Measurements from ENCODE around the gene RSPO3.
"Not testable (repeated sequence)": the region's sequence is repeated elsewhere in the genome, so short reads cannot be mapped to it uniquely, and the experiment has no call there.

Gene RSPO3

GRCh38 chr6:127212376-127212775 lies 93.9 kb downstream of the RSPO3 start:
- no peak for ATAC-seq (ENCODE audit: low read depth)
- Histone ChIP-seq H3K27ac (ENCODE audit: poor library complexity, severe bottlenecking) (no peak overlapping the region), H3K9me3 (ENCODE audit: severe bottlenecking) (no peaks in the 10 kb centered on the region), H3K4me1 (ENCODE audit: insufficient read depth, poor library complexity, severe bottlenecking) (no peaks in the 10 kb centered on the region), H3K36me3 (ENCODE audit: low read depth) (no peaks in the 10 kb centered on the region), H3K27me3 (ENCODE audit: insufficient read depth, poor library complexity, severe bottlenecking) (peaks cover 2% of the 10 kb centered on the region), H3K4me3 (ENCODE audit: severe bottlenecking) (no peak overlapping the region)
- TF ChIP-seq CTCF (IDR thresholded peaks at IDR 0.05; ENCODE audit: poor library complexity, severe bottlenecking) = no peak
- no peak for DNase-seq (ENCODE audit: low spot score)

- not testable (repeated sequence) for ATAC-seq (ENCODE audit: low read depth); H3K36me3 ChIP-seq (ENCODE audit: low read depth); DNase-seq (ENCODE audit: low spot score); H3K9me3 ChIP-seq (ENCODE audit: severe bottlenecking); H3K27ac ChIP-seq (ENCODE audit: poor library complexity, severe bottlenecking); H3K4me1 ChIP-seq (ENCODE audit: insufficient read depth, poor library complexity, severe bottlenecking); H3K4me3 ChIP-seq (ENCODE audit: severe bottlenecking); H3K27me3 ChIP-seq (ENCODE audit: insufficient read depth, poor library complexity, severe bottlenecking)
Observed at GRCh38 chr6:127214032-127214431, 95.6 kb downstream of the RSPO3 start.

- H3K4me3 ChIP-seq (ENCODE audit: severe bottlenecking); H3K27ac ChIP-seq (ENCODE audit: poor library complexity, severe bottlenecking); ATAC-seq (ENCODE audit: low read depth); H3K27me3 ChIP-seq (ENCODE audit: insufficient read depth, poor library complexity, severe bottlenecking); H3K36me3 ChIP-seq (ENCODE audit: low read depth); H3K9me3 ChIP-seq (ENCODE audit: severe bottlenecking); DNase-seq (ENCODE audit: low spot score); H3K4me1 ChIP-seq (ENCODE audit: insufficient read depth, poor library complexity, severe bottlenecking): not testable (repeated sequence)
Observed at GRCh38 chr6:127214531-127214930, 96.1 kb downstream of the RSPO3 start.

- Histone ChIP-seq H3K27me3 (ENCODE audit: insufficient read depth, poor library complexity, severe bottlenecking) (peaks cover 2% of the 10 kb centered on the region), H3K4me3 (ENCODE audit: severe bottlenecking) (no peak overlapping the region), H3K27ac (ENCODE audit: poor library complexity, severe bottlenecking) (no peak overlapping the region), H3K4me1 (ENCODE audit: insufficient read depth, poor library complexity, severe bottlenecking) (no peaks in the 10 kb centered on the region), H3K36me3 (ENCODE audit: low read depth) (no peaks in the 10 kb centered on the region), H3K9me3 (ENCODE audit: severe bottlenecking) (no peaks in the 10 kb centered on the region)
- no peak for ATAC-seq (ENCODE audit: low read depth)
- no peak for TF ChIP-seq CTCF (IDR thresholded peaks at IDR 0.05; ENCODE audit: poor library complexity, severe bottlenecking)
- no peak for DNase-seq (ENCODE audit: low spot score)
Observed at GRCh38 chr6:127215931-127216330, 97.5 kb downstream of the RSPO3 start.

GRCh38 chr6:127216810-127217789 lies 98.6 kb downstream of the RSPO3 start:
- Histone ChIP-seq H3K36me3 (ENCODE audit: low read depth) (no peaks in the 10 kb centered on the region), H3K27ac (ENCODE audit: poor library complexity, severe bottlenecking) (no peak overlapping the region), H3K4me3 (ENCODE audit: severe bottlenecking) (no peak overlapping the region), H3K9me3 (ENCODE audit: severe bottlenecking) (no peaks in the 10 kb centered on the region), H3K27me3 (ENCODE audit: insufficient read depth, poor library complexity, severe bottlenecking) (peaks cover 2% of the 10 kb centered on the region), H3K4me1 (ENCODE audit: insufficient read depth, poor library complexity, severe bottlenecking) (no peaks in the 10 kb centered on the region)
- no peak for DNase-seq (ENCODE audit: low spot score)
- TF ChIP-seq CTCF (IDR thresholded peaks at IDR 0.05; ENCODE audit: poor library complexity, severe bottlenecking) = no peak
- ATAC-seq (ENCODE audit: low read depth) = no peak

- no peak for TF ChIP-seq CTCF (IDR thresholded peaks at IDR 0.05; ENCODE audit: poor library complexity, severe bottlenecking)
- ATAC-seq (ENCODE audit: low read depth) (no peak), DNase-seq (ENCODE audit: low spot score) (no peak)
- Histone ChIP-seq H3K4me1 (ENCODE audit: insufficient read depth, poor library complexity, severe bottlenecking) (no peaks in the 10 kb centered on the region), H3K4me3 (ENCODE audit: severe bottlenecking) (no peak overlapping the region), H3K27me3 (ENCODE audit: insufficient read depth, poor library complexity, severe bottlenecking) (peaks cover 2% of the 10 kb centered on the region), H3K27ac (ENCODE audit: poor library complexity, severe bottlenecking) (no peak overlapping the region), H3K36me3 (ENCODE audit: low read depth) (no peaks in the 10 kb centered on the region), H3K9me3 (ENCODE audit: severe bottlenecking) (no peaks in the 10 kb centered on the region)
Observed at GRCh38 chr6:127219869-127220268, 101.4 kb downstream of the RSPO3 start.
